Stimulated activated CD4-positive, alpha-beta T cell treated with anti-CD3 and anti-CD28 coated beads, Interleukin-15, amount 100 ng/mL, for 1 hour (primary cell): ENCODE measurements around the gene DCHS1.

Experiments used
- DNase-seq, 2 donors: peaks; one replicate each; pipeline ENCODE4 v3.0.0-alpha.2; 2020; ENCODE audit warnings: low read depth in 1 of 2, low spot score in 1 of 2

Gene DCHS1

DNA sequence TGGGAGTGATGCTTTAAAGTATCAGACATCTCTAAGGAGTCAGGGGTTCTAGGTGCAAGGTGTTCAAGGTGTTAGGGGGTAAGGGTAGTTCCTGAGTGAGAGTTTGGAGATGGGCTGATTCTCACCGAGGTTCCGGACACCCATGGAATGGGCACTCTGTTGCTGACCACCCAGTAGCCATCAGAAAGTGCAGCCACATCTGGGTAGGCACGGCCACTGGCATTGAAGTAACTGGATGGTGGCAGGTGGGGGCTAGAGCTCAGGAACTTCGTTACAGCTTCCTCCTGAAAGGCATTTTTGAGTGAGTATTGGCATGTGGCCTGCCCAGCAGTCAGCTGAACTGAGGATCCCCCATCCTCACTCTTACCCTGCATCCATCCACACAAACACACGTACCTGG lies 40.6 kb downstream of the DCHS1 start:
- DNase-seq: no peak

DNA sequence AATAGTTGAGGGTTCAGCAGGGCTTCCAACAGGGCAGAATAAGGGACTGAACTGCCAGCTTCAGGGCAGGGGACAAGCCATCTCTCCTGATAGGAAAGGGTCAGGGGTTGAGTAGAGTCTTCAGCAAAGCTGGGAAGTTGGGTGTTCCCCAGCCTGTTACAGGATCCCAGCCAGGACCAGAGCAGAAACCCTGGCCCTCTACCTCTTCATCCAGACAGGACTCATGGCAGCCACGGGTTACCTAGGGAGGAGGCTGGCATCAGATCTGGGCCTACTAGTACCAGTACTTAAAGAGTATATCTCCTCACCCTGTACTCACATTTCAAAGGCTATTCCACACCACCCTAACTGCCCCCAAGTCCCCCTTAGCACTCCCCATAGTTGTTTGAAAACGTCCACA lies 41.2 kb downstream of the DCHS1 start:
- DNase-seq: no peak

- DNase-seq: no peak
These were observed 42.1 kb downstream of the DCHS1 start for GRCh38 chr11:6613496-6613895.

DNA sequence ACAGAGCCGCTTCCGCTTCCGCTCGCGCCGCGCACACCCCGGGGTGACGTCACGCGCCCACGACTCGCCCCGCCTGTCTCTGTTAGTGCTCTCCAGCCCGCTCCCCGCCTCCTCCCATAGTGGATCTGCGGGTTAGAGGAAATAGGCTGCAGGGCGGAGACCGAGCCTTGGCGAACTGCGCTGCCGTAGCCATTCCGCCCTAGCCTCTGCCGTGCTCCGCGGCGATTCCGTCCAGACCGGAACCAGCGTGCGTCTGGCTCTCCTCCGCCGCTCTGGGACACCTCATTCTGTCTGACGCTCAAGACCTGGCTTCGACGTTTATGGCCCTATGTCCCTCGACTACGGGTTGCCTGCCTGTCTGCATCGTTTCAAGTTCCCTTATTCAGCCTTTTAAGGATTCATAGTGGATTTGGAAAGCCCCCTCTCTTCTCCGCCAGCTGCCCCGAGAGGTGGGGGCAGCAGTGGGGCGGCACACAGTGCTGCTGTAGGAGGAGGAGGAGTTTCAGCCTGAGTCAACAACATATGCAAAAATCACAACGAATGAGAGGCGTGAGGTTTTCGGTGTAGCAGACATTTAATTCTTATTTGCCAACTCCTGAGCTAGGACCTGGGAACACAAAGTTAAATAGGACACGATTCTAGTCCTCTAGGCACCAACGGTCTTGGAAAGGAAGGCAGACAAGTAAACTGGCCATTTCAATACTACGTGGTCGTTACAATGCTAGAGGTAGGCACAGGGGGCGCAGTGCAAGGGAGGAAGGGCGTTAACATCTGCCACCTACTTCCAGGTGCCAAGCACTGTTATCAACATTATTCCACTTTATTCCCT lies 43.2 kb downstream of the DCHS1 start, which contains the start of gene TAF10:
TSS of gene TAF10 (minus strand) at position 4 of the 829 bp plus-strand sequence. CDS start 27 bp downstream, outside the sequence.
- DNase-seq: peak; percentile 86 to 94

DNA sequence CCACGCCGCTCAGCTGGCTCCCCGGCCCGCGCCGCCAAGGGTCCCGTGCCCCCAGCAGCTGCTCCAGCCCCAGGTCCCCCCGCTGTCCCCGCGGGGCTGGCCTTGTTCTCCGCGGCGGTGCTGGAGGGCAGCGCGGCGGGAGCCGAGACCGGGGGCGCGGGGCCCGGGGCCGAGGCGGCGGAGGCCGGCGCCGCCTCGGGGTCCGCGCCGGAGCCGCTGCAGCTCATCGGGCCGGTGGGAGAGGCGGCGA lies 43.7 kb downstream of the DCHS1 start:
- DNase-seq: no peak

GRCh38 chr11:6611092-6611962 lies 44.3 kb downstream of the DCHS1 start:
- no peak for DNase-seq

- DNase-seq: no peak
These were observed 45.0 kb downstream of the DCHS1 start for GRCh38 chr11:6610591-6610990.

GRCh38 chr11:6609502-6610015 lies 46.0 kb downstream of the DCHS1 start:
- DNase-seq: no peak

GRCh38 chr11:6608726-6609501 lies 46.7 kb downstream of the DCHS1 start:
- no peak for DNase-seq

DNA sequence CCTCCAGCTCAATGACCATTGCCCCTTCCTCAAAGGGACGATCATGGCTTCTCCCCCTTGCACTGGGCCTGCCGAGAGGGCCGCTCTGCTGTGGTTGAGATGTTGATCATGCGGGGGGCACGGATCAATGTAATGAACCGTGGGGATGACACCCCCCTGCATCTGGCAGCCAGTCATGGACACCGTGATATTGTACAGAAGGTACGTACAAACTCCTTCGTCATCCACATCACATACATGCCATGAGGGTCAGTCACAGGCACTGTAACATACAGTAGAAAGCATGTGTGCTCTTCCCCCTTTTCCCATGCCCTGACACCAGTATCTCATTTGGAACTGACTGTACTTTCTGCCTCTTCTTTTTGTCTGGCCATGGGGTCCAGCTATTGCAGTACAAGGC lies 47.6 kb downstream of the DCHS1 start:
- DNase-seq: no peak

DNA sequence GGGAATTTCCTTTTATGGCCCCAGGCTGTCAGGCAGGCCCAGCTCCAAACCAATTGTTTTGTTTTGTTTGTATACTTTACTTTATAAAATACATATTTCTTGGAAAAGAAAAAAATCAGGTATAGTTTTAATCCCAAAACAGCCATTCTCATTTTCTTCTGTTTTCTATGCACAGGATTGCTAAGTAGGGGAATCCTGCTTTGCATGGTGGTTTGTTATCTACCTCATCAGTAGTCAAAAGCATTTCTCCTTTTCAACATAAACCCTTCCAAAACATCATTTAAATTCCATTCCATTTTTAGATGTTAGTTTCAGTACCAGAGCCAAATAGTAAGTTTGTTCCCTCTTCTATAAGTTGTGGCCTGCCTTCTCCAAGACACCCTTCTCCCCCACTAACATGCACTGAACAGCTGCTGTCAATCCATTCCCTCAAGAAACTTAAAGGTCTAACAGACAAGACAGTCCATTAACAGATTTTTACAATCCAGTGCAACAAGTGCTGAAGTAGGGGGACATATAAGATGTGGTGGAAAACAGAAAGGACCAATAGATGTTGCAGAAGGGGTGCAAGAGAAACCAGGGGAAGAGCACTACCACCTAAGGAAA lies 48.3 kb downstream of the DCHS1 start:
- DNase-seq: no peak

- DNase-seq: peak in 1 of 2 donors; percentile 21
These were observed 49.0 kb downstream of the DCHS1 start for GRCh38 chr11:6606471-6607189.

GRCh38 chr11:6604790-6605189 lies 50.8 kb downstream of the DCHS1 start:
- DNase-seq: no peak

DNA sequence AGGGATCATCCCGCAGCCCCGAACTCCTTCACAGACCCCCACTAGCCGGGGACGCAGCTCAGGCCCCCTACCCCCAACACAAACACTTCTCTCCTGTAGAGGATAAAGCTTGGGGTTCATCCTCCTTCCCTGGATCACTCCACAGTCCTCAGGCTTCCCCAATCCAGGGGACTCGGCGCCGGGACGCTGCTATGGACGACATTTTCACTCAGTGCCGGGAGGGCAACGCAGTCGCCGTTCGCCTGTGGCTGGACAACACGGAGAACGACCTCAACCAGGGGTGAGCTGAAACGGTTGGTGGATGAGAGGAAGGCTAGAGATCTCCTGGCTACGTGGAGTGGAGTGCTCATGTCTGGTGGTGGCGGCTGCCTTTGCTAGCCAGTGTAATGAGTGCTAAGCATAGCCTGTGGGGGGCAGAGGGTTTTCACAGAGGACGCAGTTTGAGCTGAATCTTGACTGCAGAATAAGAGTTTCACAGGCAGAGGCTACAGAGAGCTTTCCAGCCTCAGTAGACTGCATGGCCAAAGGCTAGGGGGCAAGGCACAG lies 51.5 kb downstream of the DCHS1 start:
- DNase-seq: peak in 1 of 2 donors; percentile 32

DNA sequence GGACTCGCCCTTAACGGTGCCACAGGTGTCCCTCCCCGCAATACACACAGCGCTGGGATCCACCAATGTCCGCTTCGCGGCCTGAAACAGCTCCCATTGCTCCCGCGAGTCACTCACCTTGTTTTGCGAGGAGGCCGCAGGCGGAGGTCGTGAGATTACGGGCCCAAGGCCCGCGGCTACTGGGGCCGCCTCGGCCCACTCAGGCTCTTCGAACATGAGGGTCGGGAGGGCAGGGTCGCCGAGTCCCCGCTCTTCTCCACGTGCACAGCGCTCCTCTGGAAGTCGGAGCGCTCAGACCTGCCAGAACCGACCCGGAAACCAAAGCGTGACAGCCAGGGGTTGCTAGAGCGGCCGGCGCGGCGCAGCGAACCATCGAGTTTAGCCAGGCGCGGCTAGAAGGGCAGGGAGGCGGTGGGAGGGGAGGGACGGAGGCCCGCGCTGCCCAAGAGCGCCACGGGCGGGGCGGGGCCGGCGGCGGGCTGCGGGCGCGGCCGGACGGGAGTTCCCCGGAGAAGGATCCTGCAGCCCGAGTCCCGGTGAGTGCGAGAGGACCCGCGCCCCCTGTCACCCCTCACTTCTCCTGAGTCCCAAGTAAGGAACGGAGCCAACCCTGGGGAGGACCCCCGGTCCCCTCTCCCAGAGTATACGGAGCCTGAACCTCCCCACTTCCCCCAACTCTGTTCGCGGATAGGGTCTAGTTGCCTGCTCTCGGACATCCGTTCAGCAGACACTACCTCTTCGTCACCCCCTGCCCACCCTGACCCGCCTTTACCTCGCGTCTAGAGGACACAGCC lies 52.1 kb downstream of the DCHS1 start, which contains the start of the genes ILK and RRP8:
TSS of gene ILK (plus strand) at position 488 of the 794 bp plus-strand sequence. CDS start 498 bp downstream, outside the sequence.
TSS of gene RRP8 (minus strand) at position 330 of the 794 bp plus-strand sequence. CDS start at position 216, 114 bp downstream.
- peak; percentile 68 to 76 for DNase-seq

DNA sequence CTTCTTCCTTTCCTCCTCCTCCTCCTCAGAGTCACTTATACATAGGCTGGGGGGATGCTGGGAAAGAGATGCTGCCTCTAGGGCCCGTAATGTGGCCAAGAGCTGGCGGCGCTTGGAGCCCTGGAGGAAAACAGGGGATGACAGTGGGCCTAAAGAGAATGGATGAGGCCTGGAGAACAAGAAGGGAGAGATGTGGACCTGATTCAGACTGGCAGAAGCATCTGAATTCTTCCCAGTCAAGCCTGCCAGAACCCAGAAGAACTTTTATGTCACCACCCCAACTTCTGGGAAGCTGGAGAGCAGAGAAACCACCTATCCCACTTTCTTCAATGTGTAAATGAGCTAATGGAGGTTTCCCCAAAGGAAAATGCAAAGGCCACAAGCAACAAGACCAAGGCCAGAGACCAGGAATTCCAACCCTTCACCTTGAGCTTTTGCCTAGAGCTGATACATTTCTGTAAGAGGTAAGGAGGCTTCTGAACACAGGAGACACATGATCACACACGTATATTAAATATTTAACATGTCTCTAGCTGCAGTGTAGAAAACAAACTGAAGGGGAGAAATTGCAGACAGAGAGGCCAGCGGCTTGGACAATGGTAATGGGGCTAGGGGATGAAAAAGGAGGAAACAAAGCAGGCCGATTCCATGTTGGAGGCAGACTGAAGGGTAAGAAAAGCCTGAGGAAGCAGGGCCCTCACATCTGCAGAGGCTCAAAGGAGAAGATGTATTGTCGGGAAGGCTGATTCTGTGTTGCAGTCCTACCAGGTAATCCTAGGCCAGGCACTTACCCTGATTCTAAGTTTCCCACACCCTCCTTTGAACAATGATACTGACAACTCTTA lies 53.3 kb downstream of the DCHS1 start:
- DNase-seq: no peak

DNA sequence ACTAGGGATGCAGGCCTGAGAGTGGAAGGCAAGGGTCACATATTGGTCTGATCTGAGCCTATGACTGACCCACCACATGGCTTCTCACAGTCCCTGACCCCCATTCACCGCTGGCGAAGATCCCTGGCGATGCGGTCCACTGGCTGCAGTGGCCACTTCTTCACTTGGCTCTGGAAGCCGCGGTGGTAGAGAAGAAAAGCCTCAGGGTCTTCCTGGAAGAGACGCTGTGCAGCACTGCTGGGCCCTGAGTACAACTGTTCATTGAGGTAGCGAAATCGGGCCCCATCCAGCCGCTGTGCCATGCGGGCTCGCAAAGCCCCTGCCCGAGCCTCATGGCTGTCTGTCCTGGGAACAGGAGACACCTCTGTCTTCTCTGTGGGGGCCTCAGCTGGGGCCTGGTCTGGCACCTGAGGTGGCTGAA lies 54.6 kb downstream of the DCHS1 start:
- DNase-seq: no peak

GRCh38 chr11:6599881-6600390 lies 55.7 kb downstream of the DCHS1 start:
- no peak for DNase-seq
